ENCODE data around the gene LOXL1. TPM values are rescaled to one million over a fixed set of nuclear protein-coding genes. Genes with fewer than 3 reads are reported as not detected.

The LOXL1 gene
- total and polyA plus RNA-seq, 2 of the 13 experiments (the other 11 are each of a cell fraction or from before 2014, with no cell fraction given): 0.51 to 1.3 TPM

DNA sequence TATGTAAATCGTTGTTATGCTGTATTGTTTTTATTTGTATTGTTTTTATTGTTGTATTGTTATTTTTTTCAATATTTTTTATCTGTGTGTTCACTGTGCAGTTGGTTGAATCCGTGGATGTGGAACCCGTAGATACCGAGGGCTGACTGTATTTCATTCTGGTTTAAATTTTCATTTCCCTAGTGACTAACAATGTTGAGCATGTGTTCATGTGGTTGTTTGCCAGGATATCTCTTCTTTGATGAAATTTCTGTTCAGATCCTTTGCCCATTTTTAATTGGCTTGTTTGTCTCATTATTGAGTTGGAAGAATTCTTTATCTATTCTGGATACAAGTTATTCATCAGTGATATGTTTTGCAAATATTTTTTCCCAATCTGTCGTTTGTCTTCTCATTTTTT lies 36.2 kb downstream of the LOXL1 start (continued):
- TF ChIP-seq, protein P1, sequence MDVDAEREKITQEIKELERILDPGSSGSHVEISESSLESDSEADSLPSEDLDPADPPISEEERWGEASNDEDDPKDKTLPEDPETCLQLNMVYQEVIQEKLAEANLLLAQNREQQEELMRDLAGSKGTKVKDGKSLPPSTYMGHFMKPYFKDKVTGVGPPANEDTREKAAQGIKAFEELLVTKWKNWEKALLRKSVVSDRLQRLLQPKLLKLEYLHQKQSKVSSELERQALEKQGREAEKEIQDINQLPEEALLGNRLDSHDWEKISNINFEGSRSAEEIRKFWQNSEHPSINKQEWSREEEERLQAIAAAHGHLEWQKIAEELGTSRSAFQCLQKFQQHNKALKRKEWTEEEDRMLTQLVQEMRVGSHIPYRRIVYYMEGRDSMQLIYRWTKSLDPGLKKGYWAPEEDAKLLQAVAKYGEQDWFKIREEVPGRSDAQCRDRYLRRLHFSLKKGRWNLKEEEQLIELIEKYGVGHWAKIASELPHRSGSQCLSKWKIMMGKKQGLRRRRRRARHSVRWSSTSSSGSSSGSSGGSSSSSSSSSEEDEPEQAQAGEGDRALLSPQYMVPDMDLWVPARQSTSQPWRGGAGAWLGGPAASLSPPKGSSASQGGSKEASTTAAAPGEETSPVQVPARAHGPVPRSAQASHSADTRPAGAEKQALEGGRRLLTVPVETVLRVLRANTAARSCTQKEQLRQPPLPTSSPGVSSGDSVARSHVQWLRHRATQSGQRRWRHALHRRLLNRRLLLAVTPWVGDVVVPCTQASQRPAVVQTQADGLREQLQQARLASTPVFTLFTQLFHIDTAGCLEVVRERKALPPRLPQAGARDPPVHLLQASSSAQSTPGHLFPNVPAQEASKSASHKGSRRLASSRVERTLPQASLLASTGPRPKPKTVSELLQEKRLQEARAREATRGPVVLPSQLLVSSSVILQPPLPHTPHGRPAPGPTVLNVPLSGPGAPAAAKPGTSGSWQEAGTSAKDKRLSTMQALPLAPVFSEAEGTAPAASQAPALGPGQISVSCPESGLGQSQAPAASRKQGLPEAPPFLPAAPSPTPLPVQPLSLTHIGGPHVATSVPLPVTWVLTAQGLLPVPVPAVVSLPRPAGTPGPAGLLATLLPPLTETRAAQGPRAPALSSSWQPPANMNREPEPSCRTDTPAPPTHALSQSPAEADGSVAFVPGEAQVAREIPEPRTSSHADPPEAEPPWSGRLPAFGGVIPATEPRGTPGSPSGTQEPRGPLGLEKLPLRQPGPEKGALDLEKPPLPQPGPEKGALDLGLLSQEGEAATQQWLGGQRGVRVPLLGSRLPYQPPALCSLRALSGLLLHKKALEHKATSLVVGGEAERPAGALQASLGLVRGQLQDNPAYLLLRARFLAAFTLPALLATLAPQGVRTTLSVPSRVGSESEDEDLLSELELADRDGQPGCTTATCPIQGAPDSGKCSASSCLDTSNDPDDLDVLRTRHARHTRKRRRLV (CRISPR knock-in tag; IDR thresholded peaks at IDR 0.05): no peak
- TF ChIP-seq RFX1 (IDR thresholded peaks at IDR 0.05) (no peak), NPAS2 (CRISPR knock-in tag; IDR thresholded peaks at IDR 0.05; ENCODE audit: borderline replicate concordance) (no peak), ZNF777 (CRISPR knock-in tag; IDR thresholded peaks at IDR 0.05) (no peak), MED1 (CRISPR knock-in tag; IDR thresholded peaks at IDR 0.05) (no peak)
- TF ChIP-seq, protein P2, sequence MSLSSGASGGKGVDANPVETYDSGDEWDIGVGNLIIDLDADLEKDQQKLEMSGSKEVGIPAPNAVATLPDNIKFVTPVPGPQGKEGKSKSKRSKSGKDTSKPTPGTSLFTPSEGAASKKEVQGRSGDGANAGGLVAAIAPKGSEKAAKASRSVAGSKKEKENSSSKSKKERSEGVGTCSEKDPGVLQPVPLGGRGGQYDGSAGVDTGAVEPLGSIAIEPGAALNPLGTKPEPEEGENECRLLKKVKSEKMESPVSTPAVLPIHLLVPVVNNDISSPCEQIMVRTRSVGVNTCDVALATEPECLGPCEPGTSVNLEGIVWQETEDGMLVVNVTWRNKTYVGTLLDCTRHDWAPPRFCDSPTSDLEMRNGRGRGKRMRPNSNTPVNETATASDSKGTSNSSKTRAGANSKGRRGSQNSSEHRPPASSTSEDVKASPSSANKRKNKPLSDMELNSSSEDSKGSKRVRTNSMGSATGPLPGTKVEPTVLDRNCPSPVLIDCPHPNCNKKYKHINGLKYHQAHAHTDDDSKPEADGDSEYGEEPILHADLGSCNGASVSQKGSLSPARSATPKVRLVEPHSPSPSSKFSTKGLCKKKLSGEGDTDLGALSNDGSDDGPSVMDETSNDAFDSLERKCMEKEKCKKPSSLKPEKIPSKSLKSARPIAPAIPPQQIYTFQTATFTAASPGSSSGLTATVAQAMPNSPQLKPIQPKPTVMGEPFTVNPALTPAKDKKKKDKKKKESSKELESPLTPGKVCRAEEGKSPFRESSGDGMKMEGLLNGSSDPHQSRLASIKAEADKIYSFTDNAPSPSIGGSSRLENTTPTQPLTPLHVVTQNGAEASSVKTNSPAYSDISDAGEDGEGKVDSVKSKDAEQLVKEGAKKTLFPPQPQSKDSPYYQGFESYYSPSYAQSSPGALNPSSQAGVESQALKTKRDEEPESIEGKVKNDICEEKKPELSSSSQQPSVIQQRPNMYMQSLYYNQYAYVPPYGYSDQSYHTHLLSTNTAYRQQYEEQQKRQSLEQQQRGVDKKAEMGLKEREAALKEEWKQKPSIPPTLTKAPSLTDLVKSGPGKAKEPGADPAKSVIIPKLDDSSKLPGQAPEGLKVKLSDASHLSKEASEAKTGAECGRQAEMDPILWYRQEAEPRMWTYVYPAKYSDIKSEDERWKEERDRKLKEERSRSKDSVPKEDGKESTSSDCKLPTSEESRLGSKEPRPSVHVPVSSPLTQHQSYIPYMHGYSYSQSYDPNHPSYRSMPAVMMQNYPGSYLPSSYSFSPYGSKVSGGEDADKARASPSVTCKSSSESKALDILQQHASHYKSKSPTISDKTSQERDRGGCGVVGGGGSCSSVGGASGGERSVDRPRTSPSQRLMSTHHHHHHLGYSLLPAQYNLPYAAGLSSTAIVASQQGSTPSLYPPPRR (CRISPR knock-in tag; IDR thresholded peaks at IDR 0.05; ENCODE audit: borderline replicate concordance): no peak
- TF ChIP-seq, protein P3, sequence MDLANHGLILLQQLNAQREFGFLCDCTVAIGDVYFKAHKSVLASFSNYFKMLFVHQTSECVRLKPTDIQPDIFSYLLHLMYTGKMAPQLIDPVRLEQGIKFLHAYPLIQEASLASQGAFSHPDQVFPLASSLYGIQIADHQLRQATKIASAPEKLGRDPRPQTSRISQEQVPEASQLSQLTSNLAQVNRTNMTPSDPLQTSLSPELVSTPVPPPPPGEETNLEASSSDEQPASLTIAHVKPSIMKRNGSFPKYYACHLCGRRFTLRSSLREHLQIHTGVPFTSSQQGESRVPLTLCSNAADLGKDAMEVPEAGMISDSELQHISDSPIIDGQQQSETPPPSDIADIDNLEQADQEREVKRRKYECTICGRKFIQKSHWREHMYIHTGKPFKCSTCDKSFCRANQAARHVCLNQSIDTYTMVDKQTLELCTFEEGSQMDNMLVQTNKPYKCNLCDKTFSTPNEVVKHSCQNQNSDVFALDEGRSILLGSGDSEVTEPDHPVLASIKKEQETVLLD (CRISPR knock-in tag; IDR thresholded peaks at IDR 0.05; ENCODE audit: low read depth): no peak
- TF ChIP-seq, protein P4, sequence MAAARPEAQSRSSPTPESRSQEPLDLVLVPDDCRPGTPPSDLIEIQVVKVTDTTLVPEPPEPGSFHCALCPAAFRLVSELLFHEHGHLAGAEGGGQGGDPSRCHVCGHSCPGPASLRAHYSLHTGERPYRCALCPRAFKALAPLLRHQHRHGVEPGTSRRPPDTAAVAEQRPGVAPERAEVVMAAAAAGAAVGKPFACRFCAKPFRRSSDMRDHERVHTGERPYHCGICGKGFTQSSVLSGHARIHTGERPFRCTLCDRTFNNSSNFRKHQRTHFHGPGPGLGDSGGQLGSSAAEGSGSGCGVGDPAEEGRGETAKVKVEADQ (CRISPR knock-in tag; IDR thresholded peaks at IDR 0.05; ENCODE audit: borderline replicate concordance): no peak
- TF ChIP-seq, protein P5, sequence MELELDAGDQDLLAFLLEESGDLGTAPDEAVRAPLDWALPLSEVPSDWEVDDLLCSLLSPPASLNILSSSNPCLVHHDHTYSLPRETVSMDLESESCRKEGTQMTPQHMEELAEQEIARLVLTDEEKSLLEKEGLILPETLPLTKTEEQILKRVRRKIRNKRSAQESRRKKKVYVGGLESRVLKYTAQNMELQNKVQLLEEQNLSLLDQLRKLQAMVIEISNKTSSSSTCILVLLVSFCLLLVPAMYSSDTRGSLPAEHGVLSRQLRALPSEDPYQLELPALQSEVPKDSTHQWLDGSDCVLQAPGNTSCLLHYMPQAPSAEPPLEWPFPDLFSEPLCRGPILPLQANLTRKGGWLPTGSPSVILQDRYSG (CRISPR knock-in tag; IDR thresholded peaks at IDR 0.05): no peak
- TF ChIP-seq, protein P6, sequence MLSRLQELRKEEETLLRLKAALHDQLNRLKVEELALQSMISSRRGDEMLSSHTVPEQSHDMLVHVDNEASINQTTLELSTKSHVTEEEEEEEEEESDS (CRISPR knock-in tag; IDR thresholded peaks at IDR 0.05; ENCODE audit: borderline replicate concordance): no peak
